HG03097 (cell line): ENCODE results near the gene MAGOH.
"Not testable (repeated sequence)": the region's sequence is repeated elsewhere in the genome, so short reads cannot be mapped to it uniquely, and the experiment has no call there.

Experiments used
- ATAC-seq: cut with Tn5 transposase; IDR thresholded peaks from one replicate; pipeline ENCODE4 v1.9.1; 2021; ENCODE audit not compliant: unreplicated experiment, low FRiP score

MAGOH gene

GRCh38 chr1:53238197-53239155 lies at the start of gene MAGOH:
Gene MAGOH, minus strand, starts transcription at chr1:53238518. Its CDS starts 70 bp downstream, at chr1:53238448.
- peak; percentile 93 for ATAC-seq

- ATAC-seq: no peak
Measured at GRCh38 chr1:53286955-53287354, 48.6 kb upstream of the MAGOH start.

DNA sequence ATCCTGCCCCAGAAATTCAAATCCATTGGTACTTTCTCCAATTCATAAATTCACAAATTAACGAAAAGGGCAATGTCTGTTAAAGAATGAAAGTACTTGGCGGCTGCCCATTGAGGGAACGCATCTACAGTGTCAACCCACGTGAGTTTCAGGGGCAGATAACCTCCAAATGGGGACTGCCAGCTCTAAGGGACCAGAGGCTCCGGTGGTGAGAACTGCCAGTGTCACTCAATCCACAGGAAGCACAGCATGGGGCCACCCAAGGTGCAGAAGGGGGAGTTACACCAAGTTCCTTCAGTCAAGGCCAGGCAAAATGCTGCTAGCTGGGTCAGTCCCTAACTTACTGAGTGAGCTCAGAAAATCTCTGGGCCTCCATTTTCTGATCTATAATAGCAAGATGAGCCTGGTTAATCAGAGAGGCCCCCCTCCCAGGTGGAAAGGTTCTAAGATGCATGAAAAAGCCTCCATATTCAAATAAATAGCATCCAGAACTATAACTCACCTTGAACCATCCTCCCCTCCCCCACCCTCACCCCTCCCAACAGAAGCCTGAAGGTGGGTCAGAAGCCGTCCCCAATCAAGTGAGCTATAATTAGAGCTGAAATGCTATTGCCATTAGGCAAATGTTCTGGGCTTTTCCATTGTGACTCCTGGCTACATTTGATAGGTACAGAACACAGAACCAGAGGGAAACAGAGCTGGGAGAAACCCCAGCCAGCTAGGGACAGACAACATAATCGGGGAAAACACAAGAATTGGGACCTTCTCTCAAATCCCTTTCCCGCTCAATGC lies 47.8 kb upstream of the MAGOH start:
- no peak for ATAC-seq

DNA sequence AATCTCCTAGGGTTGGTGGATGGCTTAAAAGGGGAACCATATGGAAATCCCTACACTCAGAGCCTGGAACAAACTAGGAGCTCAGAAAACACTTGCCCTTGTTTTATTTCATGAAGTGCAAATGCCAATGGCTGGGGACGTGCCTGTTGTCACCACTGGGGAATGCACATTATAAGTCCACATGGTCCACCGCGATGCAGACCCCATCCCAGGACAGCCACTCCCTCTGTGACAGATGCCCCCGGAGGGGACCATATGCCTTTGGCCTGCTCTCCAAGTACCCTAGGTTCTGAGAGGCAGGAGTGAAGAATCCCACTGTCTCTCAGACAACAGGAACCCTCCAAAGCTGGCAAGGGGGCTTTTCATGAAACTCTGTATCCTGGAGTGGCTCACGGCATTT lies 47.2 kb upstream of the MAGOH start:
- ATAC-seq: no peak

DNA sequence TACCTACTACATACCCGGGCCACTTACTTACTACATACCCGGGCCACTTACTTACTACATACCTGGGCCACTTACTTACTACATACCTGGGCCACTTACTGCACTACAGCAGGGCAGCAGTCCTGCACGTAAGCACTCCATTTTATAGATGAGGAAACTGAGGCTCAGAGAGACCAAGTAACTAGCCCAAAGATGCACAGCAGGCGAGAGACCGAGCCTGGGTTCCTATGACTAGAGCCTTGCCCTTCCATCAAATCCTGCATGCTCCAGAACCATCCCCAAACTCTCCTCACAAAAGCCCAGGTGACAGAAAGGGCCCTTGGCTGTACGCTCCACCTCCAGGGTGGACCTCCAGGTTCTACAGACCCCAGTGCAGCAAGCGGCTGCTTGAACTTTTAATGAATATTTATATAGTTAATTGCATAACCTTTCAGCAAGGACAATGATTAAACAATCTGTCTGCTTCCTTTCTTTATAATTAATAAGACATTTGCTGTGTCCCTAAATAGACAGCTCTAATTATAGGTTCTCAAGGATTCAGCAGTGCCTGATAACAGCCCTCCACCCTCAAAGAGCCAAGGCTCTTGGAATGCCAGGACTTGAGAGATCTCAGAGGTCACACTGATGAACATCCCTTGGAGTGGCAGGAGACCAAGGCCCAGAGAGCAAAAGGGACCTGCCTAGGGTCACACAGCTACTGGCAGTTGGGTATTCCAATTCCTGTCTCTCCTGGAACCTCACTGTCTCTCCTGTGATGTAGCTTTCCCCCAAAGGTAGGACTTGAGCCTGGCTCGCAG lies 46.1 kb upstream of the MAGOH start:
- ATAC-seq: no peak

GRCh38 chr1:53283156-53283555 lies 44.8 kb upstream of the MAGOH start:
- ATAC-seq: not testable (repeated sequence)

- no peak for ATAC-seq
Measured at GRCh38 chr1:53281133-53281532, 42.8 kb upstream of the MAGOH start.

DNA sequence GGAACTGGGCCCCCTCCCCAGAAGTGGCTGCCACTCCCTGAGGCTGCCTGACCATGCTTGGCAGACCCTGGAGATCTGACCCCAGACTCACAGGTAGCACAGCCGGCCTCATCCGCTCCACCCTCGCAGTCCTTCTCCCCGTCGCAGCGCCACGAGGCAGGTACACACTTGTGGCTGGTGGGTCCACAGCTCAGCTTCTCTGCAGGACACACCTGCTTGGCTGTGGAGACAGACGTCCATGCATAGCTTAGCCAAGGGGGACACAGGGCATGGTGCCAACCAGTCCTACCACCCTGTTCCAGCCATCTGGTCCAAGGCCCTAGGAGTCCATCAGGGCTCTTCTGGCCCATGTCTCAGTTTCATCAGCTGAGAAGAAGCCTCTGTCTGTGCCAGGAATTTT lies 42.2 kb upstream of the MAGOH start:
- no peak for ATAC-seq

- no peak for ATAC-seq
Measured at GRCh38 chr1:53279296-53280200, 41.2 kb upstream of the MAGOH start.

DNA sequence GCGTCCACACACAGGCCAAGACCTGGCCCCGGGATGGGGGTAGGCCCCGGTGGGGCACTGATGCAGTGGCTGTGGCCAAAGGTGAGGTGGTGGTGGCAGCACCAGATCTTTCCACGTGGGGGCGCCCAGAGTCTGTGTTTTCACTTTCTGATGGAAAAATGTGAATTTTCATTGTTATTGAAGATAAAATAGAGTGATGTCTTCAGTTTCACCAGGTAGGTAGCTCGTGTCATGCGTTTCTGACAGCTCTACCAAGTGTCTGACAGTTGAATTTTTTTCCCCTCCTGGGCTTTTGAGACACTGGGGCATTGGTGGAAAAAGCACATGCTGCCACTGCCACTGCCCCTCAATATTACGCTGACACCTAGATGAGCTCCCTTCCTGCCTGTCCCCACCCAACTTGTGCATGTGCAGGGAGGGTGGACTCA lies 40.0 kb upstream of the MAGOH start:
- no peak for ATAC-seq

DNA sequence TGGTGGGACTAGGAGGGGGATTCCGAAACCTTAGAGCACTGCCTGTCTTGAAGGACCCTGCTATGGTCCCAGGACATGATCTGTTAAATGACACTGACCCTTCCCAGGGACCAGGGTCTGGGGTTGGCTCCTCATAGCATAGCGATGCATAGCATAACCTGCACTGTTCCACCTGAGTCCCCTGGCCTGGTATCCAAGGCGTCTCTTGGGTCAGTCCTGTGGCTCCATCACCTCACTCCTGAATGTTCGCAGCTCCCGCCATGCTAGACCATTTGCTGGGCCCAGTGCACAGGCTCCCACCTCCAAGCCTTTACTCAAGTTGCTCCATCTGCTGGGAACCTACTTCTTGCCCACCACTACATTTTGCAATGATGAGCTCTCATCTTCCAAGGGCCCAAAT lies 39.0 kb upstream of the MAGOH start:
- ATAC-seq: no peak

- no peak for ATAC-seq
Measured at GRCh38 chr1:53276902-53277281, 38.6 kb upstream of the MAGOH start.

DNA sequence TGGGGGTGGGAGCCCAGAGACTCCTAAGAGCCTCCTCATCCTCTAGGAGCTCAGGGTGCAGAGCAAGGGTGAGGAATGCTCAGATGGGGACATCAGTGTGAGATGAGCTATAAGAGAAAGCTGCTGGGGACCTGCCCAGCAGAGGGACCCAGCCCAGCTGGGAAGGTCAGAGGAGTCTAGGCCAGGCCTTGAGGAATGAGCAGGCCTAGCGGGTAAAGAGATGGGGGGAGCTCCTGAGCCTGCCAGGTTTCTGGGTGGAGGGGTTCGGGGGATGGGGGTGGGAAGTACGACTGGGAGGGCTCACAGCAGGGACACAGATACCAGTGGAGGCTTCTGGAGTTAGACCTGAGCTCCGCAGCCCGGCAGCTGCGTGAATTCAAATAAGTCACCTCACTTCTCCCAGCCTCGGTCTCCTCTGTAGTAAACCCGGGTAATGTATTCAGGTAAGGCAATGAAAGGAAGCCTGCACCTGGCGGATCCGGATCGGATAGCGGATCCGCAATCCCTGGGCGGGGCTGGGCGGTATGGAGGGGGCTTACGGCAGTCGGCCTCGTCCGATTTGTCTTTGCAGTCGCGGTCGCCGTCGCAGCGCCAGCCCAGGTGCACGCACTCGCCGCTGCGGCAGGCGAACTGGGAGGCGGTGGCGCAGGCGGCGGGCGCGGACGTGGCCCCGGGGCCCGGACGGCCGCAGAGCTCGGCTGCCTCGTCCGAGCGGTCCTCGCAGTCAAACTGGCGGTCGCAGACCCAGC lies 38.0 kb upstream of the MAGOH start:
- no peak for ATAC-seq

GRCh38 chr1:53275566-53275965 lies 37.2 kb upstream of the MAGOH start:
- ATAC-seq: no peak

- no peak for ATAC-seq
Measured at GRCh38 chr1:53274541-53275185, 36.3 kb upstream of the MAGOH start.

GRCh38 chr1:53274026-53274425 lies 35.7 kb upstream of the MAGOH start:
- no peak for ATAC-seq

DNA sequence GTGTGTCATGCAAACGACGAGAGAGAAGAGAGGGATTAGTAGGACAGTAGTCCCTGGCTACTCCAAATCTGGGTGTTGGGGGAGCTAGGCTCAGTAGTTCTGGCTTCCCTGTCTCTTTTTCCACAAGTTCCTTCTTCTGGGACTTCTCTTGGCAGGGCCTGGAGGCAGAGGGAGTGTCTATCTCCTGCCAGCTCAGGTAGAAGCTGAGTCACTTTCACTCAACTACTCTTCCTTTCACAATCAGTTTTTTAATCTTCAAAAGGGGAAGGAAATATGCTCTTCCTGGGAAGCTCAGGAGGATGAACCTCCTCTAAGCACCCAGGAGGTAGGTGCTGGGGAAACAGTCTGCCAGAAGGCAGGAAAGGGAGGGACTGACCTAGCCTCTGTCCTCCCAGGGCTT lies 35.2 kb upstream of the MAGOH start:
- no peak for ATAC-seq

- ATAC-seq: no peak
Measured at GRCh38 chr1:53272349-53272748, 34.0 kb upstream of the MAGOH start.
